Measurements from ENCODE around the gene HMGN4. TPM values are rescaled to one million over a fixed set of nuclear protein-coding genes. Genes with fewer than 3 reads are reported as not detected.
"Not testable (repeated sequence)": the region's sequence is repeated elsewhere in the genome, so short reads cannot be mapped to it uniquely, and the experiment has no call there.

The HMGN4 gene
- polyA plus RNA-seq (ENCODE audit: insufficient read length) = 95.4 TPM
- long read RNA-seq, donor 1, transcript HMGN4-201 (2 exons, 1,225 nt) = major isoform, 26 of 43 reads
- long read RNA-seq, donor 1, partial matches to known transcripts = 17 of 43 reads
- long read RNA-seq, donor 1, other reads (novel, unspliced or antisense) = 0 of 43 reads
- long read RNA-seq, donor 2, transcript HMGN4-201 (2 exons, 1,225 nt) = major isoform, 24 of 42 reads
- long read RNA-seq, donor 2, partial matches to known transcripts = 18 of 42 reads
- long read RNA-seq, donor 2, other reads (novel, unspliced or antisense) = 0 of 42 reads
- long read RNA-seq, donor 3, transcript HMGN4-201 (2 exons, 1,225 nt) = major isoform, 27 of 27 reads
- long read RNA-seq, donor 3, partial matches to known transcripts = 0 of 27 reads
- long read RNA-seq, donor 3, other reads (novel, unspliced or antisense) = 0 of 27 reads
- long read RNA-seq, donor 4, partial matches to known transcripts = 0 of 1 reads
- long read RNA-seq, donor 4, other reads (novel, unspliced or antisense) = 0 of 1 reads
- long read RNA-seq, donor 5, transcript HMGN4-201 (2 exons, 1,225 nt) = major isoform, 42 of 73 reads
- long read RNA-seq, donor 5, partial matches to known transcripts = 22 of 73 reads
- long read RNA-seq, donor 5, other reads (novel, unspliced or antisense) = 9 of 73 reads
- long read RNA-seq, donor 6, transcript HMGN4-201 (2 exons, 1,225 nt) = major isoform, 28 of 28 reads
- long read RNA-seq, donor 6, partial matches to known transcripts = 0 of 28 reads
- long read RNA-seq, donor 6, other reads (novel, unspliced or antisense) = 0 of 28 reads
- long read RNA-seq, donor 7, transcript HMGN4-201 (2 exons, 1,225 nt) = major isoform, 37 of 62 reads
- long read RNA-seq, donor 7, partial matches to known transcripts = 25 of 62 reads
- long read RNA-seq, donor 7, other reads (novel, unspliced or antisense) = 0 of 62 reads
- long read RNA-seq, donor 8, transcript HMGN4-201 (2 exons, 1,225 nt) = major isoform, 12 of 12 reads
- long read RNA-seq, donor 8, partial matches to known transcripts = 0 of 12 reads
- long read RNA-seq, donor 8, other reads (novel, unspliced or antisense) = 0 of 12 reads

DNA sequence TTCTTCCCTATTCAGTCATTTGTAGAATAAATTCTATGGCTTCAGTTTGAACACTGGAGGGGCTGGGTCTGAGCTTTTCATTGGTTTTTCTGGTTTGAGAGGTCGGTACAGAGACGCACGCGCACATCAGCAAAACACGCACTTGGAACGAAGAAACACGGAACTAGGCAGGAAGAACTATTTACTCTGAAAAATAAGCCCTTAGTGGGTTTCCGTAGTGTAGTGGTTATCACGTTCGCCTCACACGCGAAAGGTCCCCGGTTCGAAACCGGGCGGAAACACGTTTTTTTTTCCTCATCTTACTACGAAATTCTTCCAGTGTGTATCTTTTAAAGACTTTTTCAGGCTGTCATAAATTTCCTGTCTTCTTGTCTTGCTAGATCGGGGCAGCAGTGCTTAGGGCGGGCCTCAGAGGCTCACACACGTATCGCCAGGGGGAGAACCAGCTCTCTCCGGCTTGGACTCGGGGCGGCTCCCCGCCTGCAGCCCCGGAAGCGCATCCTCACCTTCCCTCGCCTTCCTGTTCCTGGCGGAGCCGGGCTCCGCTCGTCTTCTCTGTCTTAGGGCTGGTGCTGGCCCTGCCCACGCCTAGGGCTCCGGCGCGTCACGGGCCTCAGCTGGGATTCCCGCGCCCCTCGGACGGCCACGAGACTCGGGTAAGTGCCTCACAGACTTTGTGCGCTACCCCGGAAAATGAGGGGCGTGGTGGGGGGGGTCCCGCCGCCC, at the start of gene HMGN4:
TSS of gene HMGN4 (plus strand) at position 521 of the 726 bp plus-strand sequence. CDS start 6,841 bp downstream, outside the sequence.
- DNase-seq = peak; percentile 95

DNA sequence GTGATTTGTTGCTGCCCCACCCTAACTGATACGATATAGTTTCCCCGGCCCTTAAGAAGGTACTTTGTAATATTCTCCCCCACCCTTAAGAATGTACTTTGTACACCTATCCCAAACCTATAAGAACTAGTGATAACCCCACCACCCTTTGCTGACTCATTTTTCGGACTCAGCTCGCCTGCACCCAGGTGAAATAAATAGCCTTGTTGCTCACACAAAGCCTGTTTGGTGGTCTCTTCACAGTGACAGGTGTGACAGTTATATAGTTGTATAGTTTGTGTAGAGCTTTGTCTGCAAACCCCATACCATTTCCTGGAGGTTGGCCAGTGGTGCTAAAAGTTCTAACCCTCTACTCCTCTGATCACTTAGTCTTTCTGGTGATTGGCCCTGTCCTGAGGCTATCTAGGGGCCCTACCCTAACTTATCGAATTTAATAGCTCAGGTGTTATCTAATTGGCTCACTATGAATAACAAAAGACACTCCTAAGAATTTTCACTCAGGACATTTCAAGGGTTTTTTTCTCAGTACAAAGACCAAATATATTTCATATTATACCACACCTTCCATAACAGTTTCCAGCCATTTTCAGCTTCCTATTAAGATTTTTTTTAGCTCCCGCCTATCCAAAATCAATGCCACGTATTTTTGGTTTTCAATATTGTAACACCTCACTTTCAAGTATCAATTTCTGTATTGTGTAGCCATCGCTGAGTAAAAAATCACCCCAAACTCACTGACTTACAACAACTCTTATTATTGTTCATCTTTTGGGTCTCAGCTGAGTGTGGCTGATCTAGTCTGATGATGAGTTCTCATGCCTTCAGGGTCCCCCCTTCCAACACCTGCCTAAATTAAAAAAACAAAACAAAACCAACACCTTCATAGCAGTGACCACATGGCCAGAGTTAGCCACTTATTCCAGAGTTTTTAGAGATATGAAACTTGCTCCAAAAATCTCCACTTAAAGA, 47.9 kb upstream of the HMGN4 start:
- no peak for DNase-seq

DNA sequence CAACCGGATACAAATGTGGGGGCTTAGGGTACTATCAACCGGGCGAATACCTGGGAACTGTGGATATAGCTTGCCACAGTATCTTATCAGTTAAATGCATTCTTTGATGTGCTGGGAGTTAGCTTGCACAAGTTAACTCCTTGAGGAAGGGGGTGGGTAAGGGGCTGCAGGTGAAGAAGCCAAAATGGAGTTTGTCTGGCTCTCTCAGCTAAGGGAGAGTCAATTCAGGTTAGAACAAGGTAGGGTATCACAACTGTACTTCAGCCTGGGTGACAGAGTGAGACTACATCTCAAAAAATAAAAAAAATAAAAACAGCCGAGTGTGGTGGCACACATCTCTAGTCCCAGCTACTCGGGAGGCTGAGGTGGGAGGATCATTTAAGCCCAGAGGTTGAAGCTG, 46.6 kb upstream of the HMGN4 start:
- no peak for DNase-seq

DNA sequence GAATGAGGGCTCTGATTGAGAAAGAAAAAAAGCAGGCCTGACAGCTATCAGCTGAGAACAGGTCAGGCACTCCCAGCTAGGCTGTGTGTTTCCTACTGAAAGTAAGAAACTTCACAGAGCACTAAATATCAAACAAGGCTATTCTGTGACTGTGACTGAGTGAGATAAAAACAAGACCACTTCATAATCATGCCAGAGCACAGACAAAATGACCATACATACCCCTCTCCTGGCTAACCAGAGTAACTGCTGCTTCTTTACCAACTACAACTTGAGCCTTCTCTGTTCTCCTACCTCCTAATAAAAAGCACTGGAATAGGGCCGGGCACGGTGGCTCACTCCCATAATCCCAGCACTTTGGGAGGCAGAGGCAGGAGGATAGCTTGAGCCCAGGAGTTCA, 44.9 kb upstream of the HMGN4 start:
- DNase-seq = no peak

DNA sequence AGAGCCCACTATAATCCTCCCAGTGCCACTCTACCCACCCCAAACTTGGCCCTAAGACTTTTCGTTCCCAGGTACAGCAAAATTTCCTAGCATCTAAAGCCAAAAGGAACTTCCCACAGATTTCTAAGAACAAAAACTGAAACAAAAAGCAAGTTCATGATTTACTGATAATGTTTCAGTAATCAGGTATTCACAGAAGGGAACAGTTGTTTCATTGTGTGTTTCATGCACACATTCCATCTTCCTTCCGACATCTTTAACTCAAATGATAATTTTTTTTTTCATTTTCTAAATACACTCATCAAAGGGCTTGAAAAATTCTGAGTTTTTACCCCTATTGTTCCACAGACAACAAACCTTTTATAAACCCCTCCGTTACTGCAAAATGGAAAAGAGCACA, 44.0 kb upstream of the HMGN4 start:
- no peak for DNase-seq

DNA sequence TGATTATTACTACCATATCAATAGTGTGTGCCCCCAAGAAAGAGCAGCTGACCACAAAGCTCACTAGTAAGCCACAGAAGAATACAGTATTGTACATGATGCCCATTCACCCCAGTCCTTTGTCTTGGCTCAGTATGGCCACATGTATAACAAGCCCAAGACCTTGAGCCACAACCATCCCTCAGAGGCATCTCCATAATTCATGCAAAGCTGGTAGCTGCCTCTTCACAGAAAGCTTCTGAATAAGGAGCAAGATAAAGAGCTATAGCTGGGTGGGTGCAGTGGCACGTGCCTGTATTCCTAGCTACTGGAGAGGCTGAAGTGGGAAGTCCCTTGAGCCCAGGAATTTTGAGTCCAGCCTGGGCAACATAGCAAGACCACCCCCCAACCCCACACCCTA, 42.9 kb upstream of the HMGN4 start:
- no peak for DNase-seq

DNA sequence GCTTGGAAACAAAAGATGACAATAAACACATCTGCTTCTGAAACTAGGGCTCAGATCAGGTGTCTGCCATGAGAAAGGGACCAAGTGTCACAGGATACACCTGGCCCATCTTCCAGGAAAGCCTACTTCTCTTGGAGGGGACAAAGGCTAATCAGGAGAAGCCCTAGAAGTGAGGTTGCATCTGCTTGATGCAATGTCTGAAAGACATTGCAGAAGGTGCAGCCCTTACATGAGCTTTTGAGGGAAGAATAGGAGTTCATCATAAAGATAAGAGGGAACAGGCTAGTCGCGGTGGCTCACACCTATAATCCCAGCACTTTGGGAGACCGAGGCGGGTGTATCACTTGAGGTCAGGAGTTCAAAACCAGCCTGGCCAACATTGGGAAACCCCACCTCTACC, 40.6 kb upstream of the HMGN4 start:
- DNase-seq = no peak

DNA sequence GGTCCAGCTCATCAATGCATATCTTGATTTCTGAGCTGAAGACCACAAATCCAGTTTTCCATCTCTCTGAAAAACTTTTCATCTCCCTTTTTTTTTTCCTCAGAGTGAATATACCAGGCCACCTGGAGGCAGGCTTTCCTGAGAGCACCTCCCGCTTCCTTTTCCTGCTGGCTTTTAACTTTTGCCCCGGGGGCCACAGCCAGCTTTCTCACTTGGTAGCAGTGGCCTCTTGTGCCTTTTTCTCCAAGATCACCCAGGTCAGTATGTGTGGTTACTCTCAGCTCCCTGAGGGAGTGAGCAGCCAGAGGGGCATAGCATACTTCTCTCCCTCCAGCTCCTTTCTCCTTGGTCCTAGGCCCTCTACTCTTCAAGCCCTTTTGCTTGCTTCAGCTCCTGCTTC, 38.1 kb upstream of the HMGN4 start, which contains the start of gene BTN1A1:
TSS of gene BTN1A1 (plus strand) at position 202 of the 400 bp plus-strand sequence. CDS start 984 bp downstream, outside the sequence.
- no peak for DNase-seq

DNA sequence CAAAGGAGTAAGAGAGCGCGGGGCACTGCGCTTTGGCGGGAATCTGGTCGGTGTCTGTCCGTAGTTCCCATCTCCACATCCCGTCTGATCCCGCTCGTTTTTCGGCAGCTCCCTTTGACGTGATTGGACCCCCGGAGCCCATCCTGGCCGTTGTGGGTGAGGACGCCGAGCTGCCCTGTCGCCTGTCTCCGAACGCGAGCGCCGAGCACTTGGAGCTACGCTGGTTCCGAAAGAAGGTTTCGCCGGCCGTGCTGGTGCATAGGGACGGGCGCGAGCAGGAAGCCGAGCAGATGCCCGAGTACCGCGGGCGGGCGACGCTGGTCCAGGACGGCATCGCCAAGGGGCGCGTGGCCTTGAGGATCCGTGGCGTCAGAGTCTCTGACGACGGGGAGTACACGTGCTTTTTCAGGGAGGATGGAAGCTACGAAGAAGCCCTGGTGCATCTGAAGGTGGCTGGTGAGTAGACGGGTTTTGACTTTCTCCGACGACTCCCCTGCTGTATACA, 36.6 kb upstream of the HMGN4 start:
- no peak for DNase-seq

DNA sequence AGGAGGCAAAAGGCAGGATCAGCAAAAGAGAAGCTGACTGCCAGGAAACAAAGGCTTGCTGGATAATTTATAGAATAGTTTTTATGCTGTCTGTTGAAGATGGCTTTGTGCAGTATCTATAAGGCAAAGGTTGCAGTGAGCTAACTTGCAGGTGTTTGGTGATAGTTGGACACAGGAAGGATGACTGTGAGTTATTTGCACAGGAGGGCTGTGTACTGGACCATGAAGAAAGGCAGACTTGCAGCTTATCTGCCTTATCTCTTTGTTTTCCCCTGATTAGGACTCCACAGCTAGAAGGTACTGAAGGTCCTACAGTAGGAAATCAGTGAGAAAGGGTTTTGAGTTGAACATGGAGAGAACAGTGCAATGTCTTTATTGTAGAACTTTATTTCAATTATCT, 36.0 kb upstream of the HMGN4 start:
- DNase-seq = no peak

DNA sequence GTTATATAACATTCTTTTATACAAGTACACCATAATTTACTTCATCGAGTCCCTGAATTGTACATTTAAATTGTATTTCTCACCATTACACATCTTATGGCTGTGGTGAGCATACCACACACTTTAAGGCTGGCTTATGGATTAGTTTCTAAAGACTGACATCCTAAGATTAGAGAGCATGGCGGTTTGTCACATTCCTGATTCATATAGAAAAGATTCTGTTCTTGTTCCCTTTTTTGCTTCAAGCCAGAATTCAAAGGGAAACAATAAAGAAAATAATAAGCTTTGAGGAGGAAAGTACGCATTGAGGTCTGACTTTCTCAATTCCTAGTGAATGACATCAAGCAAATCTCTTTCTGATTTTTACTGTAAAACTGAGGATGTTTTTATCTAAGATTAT, 35.5 kb upstream of the HMGN4 start:
- no peak for DNase-seq

DNA sequence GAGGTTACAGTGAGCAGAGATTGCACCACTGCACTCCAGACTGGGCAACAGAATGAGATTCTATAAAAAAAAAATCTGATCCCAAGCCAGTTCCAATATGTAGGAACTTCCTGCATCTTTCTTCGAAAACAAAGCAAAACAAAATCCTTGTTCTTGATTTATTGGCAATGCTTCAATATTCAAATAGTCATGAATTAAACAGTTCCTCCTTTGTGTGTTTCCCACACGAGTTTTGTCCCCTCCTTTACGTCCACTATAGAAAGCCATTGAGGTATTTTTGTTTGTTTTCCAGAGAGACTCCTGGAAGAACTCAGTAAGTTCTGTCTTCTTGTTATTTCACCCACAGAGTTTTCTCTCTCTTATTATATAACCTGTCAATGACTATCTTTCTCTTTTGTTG, 30.5 kb upstream of the HMGN4 start:
- DNase-seq = no peak

DNA sequence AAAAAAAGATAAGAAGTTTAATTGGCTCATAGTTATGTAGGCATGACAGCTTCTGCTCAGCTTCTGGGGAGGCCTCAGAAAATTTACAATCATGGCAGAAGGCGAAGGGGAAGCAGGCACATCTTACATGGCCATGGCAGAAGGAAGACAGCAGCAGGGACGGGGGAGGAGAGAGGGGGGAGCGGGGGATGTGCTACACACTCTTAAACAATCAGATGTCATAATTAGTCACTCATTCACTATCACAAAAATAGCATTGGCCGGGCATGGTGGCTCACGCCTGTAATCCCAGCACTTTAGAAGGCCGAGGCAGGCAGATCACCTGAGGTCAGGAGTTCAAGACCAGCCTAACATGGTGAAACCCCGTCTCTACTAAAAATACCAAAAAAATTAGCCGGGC, 27.1 kb upstream of the HMGN4 start:
- DNase-seq = not testable (repeated sequence)

DNA sequence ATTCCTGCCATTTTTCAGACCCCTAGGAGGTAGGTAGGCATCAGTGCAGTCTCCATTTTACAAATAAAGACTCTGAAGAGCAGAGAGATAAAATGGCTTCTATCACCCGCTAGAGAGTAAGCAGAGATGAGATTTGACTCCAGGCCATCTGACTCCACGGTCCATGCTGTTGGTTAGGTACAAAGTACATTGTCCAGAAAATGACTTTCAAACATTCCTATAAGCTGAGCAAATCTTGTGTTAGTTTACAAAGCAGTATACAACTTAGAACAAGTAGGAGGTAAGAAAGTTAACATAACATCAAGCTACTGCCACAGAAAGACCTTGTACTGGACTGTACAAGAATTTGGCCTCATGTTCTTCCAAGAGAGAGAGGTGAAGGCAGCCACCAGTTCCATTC, 23.2 kb upstream of the HMGN4 start:
- DNase-seq = no peak

DNA sequence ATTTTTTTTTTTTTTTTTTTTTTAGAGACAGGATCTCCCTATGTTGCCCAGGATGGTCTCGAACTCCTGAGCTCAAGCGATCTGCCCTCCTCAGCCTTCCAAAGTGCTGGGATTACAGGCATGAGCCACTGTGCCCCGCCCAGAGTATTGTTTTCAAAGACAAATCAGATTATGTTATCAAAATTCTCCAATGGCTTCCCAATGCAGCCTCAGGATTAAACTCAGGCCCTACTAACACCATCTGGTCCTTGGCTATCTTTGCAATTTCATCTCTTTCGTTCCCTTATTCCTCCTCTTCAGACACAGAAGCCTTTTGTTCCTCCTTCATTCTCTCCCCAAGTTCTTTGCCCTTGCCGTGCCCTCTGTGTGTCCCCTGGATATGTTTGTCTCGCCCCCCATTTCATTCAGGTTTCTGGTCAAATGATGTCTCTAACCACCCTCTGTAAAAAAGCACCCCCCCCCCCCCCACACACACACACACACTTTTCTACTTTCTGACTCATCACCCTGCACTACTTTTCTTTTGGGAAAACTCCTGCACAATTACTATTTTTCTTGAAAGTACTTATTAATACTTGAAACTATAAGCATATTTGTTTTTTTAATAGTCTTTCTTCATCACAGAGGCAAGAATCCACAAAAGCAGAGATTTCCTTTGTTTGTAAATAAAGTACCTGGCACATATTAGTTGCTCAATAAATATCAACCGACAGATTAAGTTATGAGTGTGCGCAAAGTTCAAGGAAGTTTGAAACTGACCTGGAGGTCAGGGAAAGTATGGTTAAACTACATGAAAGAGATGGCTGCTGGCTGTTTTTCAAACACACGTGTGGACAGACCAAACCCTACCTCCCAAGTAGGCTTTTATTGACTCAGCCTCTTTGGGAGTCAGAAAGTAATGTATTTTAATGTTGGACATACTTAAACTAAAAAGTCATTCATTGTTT, 21.4 kb upstream of the HMGN4 start:
- DNase-seq = no peak

DNA sequence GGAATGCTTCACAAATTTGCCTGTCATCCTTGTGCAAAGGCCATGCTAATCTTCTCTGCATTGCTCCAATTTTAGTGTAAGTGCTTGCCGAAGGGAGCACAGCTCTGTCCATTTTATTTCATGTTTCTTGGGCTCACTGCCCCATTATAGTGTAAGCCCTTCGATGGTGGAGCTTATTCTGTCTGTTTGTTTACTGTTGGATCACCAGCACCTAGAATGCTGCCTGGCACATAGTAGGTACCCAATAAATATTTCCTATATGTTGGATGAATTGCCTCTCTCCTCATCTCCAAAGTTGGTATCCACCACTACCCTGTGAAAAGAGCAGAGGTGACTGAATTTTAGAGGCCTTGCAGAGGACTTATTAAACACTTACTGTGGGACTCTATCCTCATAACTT, 18.8 kb upstream of the HMGN4 start:
- DNase-seq = no peak

DNA sequence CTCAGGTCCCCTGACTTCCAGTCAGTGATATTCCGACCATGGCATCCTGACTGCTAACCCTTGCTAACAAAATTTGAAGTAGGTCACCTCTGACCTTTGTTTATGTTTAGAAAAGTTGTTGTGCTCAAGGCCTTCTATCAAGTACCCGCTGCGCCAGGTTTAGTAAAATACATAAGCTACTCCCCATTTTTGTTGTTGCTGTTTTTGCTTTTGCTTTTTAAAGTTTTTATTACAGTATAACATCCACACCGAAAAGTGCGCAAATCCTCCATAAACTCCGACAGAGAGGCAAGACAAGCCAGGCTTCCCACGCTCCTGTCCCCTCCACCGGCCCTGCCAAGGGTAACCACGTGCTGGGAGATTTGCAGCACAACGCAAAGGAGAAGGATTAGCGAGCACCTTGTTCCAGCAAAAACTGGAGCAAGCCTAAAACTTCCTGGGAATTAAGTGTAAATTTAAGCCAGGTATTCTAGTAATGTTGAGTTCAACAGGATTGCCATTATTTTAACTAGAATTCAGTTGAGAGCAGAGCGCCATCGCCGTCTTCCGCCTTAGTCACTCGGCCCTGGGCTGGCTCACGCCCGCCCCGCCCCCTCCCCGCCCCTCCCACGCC, 17.8 kb upstream of the HMGN4 start:
- peak; percentile 67 for DNase-seq

DNA sequence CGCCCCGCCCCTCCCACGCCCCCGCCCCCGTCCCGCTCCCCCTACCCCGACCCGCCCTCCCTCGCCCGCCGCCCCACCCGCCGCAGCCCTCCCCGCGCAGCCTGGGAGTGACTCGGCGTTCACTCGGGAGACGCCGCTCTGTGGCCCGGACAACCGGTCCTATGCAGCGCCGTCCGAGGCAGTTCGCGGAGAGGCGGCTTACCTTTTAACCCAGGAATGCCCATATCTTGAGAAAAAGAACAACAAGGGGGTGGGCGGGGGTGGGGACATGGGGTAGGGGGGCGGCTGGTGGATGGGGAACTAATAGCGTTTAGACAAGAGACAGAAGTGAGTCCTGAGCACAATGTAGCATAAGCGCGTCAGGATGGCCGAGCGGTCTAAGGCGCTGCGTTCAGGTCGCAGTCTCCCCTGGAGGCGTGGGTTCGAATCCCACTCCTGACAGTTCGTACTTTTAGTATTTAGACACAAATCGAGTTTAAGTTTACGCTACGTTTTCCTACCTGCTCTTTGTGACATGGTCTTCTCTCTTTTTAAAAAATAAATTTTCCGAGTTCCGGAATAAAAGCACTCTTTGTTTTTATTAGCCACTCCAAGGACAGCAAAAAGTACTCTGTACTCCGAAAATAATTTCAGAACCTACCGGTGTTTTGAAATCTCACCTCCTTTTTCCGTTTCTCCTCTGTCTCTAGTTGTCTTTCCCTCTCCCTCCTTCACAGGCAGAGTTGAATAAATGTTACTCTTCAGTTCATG, 17.1 kb upstream of the HMGN4 start:
- DNase-seq = peak; percentile 90

Measured in left kidney (tissue), 8 donors.